PFSK-1 (cell line): ENCODE results near the gene TNFAIP8.

Experiments used
- FOXP2 ChIP-seq: optimal IDR thresholded peaks from 2 replicates; pipeline ENCODE3; 2011; ENCODE audit warnings: borderline replicate concordance, control low read depth, inconsistent platforms; ENCODE audit not compliant: insufficient read depth; ENCODE audit errors: extremely low read length, extremely low read depth
- POLR2AphosphoS5 ChIP-seq: IDR thresholded peaks from 2 replicates; pipeline ENCODE4 v1.6.1; 2012; ENCODE audit warnings: low read depth, mild to moderate bottlenecking, control low read depth, low read length, moderate library complexity
- REST ChIP-seq, 2 experiments: IDR thresholded peaks; 2 replicates each; pipeline versions ENCODE4 v1.6.1 to v1.8.0; 2011 to 2012; ENCODE audit warnings: low read depth in 2 of 2, low read length in 2 of 2, control low read depth in 1 of 2, inconsistent platforms in 1 of 2, mild to moderate bottlenecking in 1 of 2, moderate library complexity in 1 of 2; ENCODE audit not compliant: insufficient read depth in 1 of 2
- SIN3A ChIP-seq: IDR thresholded peaks from 2 replicates; pipeline ENCODE4 v1.6.1; 2012; ENCODE audit warnings: mild to moderate bottlenecking, low read length, moderate library complexity, borderline replicate concordance; ENCODE audit not compliant: insufficient read depth
- TAF1 ChIP-seq: IDR thresholded peaks from 2 replicates; pipeline ENCODE4 v1.6.1; 2012; ENCODE audit warnings: low read length, control low read depth, borderline replicate concordance; ENCODE audit not compliant: insufficient read depth

Gene TNFAIP8

DNA sequence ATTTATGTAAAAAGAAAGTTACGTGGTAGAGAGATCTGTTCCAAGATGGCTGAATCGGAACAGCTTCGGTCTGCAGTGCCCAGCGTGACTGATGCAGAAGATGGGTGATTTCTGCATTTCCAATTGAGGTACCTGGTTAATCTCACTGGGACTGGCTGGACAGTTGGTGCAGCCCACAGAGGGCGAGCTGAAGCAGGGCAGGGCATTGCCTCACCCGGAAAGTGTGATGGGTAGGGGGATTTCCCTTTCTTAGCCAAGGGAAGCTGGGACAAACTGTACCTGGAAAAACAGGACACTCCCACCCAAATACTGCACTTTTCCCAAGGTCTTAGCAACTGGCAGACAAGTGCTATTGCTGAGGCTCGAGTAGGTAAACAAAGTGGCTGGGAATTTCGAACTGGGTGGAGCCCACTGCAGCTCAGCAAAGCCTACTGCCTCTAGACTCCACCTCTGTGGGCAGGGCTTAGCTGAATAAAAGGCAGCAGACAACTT lies 83.4 kb downstream of the TNFAIP8 start:
- no peak for TF ChIP-seq POLR2AphosphoS5
- no peak for TF ChIP-seq SIN3A
- no peak for TF ChIP-seq TAF1
- TF ChIP-seq FOXP2 = no peak
- TF ChIP-seq REST (IDR thresholded peaks at IDR 0.05; ENCODE audit: insufficient read depth in 1 of 2, low read depth in 2 of 2, low read length in 2 of 2) = no peak

DNA sequence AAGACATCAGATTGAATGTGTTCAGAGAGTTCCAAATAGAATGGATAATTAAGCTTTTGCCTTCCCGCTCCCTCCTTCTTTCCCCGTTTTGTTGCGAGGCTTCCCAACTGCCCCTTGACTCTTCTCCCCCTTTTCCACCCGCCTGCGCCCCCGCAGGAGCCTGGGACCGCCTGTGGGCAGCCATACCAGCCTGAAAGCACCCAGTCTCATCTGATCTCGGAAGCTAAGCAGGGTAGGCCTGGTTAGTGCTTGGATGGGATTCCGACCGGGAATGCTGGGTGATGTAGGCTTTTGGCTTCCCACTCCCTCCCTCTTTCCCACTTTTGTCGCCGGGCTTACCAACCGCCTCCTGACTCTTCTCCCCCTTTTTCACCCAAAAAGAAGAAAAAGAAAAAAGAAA lies 89.7 kb downstream of the TNFAIP8 start:
- TF ChIP-seq FOXP2 (no peak), TAF1 (no peak), REST (IDR thresholded peaks at IDR 0.05; ENCODE audit: insufficient read depth in 1 of 2, low read depth in 2 of 2, low read length in 2 of 2) (no peak), SIN3A (no peak), POLR2AphosphoS5 (no peak)
